ENCODE measurements around the gene AHSA1.

DNA sequence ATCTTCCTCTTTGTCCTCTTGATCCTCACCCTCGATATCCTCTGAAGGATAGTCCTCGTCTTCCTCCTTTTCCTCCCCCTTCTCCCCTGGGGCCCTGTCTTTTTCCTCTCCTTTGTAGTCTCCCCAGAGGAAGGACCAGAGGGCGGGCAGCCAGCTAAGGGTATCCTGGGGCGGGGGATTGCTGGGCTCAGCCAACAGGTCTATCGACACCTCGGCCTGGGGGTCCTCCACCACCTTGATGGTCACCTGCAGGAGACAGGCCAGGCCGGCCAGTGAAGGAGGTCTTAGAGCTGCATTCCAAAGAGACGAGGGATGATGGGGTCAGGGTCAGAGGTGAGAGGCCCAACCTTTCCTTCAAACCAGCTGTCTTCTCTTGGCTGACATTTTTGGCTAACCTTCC lies 24.5 kb downstream of the AHSA1 start:
- TF ChIP-seq, protein P1, sequence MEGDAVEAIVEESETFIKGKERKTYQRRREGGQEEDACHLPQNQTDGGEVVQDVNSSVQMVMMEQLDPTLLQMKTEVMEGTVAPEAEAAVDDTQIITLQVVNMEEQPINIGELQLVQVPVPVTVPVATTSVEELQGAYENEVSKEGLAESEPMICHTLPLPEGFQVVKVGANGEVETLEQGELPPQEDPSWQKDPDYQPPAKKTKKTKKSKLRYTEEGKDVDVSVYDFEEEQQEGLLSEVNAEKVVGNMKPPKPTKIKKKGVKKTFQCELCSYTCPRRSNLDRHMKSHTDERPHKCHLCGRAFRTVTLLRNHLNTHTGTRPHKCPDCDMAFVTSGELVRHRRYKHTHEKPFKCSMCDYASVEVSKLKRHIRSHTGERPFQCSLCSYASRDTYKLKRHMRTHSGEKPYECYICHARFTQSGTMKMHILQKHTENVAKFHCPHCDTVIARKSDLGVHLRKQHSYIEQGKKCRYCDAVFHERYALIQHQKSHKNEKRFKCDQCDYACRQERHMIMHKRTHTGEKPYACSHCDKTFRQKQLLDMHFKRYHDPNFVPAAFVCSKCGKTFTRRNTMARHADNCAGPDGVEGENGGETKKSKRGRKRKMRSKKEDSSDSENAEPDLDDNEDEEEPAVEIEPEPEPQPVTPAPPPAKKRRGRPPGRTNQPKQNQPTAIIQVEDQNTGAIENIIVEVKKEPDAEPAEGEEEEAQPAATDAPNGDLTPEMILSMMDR (conservative IDR thresholded peaks at IDR 0.05 in 1 of 2, IDR thresholded peaks at IDR 0.05 in 1 of 2; ENCODE audit: low read depth in 1 of 2, low read length in 2 of 2) = no peak
- no peak for TF ChIP-seq EZH2 (IDR thresholded peaks at IDR 0.05; ENCODE audit: low read length, missing control alignments)
